ENCODE measurements around the gene NEMF.
A peak's percentile ranks its signal among the peaks of the same experiment; 100 is the strongest.

Gene NEMF

GRCh38 chr14:49769171-49769570, 83.4 kb downstream of the NEMF start (continued):
- TF ChIP-seq ZNF518A (tag by site-specific recombination; conservative IDR thresholded peaks at IDR 0.05; ENCODE audit: low read depth) (no peak), ZNF138 (tag by site-specific recombination; IDR thresholded peaks at IDR 0.05; ENCODE audit: borderline replicate concordance) (no peak)

GRCh38 chr14:49768301-49769121, 84.1 kb downstream of the NEMF start:
- H3K4me3 ChIP-seq (ENCODE audit: low read depth, low read length), result peak overlapping the region; percentile 99
- CTCF ChIA-PET, result interaction anchor here (0.6 to 4.0 kb wide), 5 partner anchors 13 to 147 kb away, joined by 3 to 16 read pairs (median 4); partner anchors contain the start of gene DNAAF2
- POLR2A ChIA-PET, result interaction anchor here (0.6 to 3.9 kb wide), 14 partner anchors 7 to 169 kb away, joined by 3 to 22 read pairs (median 4); partner anchors contain the start of genes DNAAF2, LRR1, MGAT2 and POLE2
- peaks cover 18% of the 10 kb centered on the region for H3K4me1 ChIP-seq (ENCODE audit: control insufficient read depth, insufficient read depth, low read length)
- peaks cover 5 to 12% of the 10 kb centered on the region in 2 experiments; a peak in 2 of 3 replicates for H3K36me3 ChIP-seq (ENCODE audit: control insufficient read depth in 2 of 2, insufficient read depth in 1 of 2, low read length in 2 of 2)
- H3K9me3 ChIP-seq (ENCODE audit: control insufficient read depth, insufficient read depth, low read depth, low read length), result no peaks in the 10 kb centered on the region
- H3K27ac ChIP-seq (ENCODE audit: extremely low read depth, low read depth, low read length), result peak overlapping the region; percentile 98
- TF ChIP-seq TRIM28 (IDR thresholded peaks at IDR 0.05; ENCODE audit: borderline replicate concordance, low read length), result no peak
- no peak for TF ChIP-seq ZNF792 (tag by site-specific recombination; IDR thresholded peaks at IDR 0.05)
- TF ChIP-seq KLF16 (tag by site-specific recombination; IDR thresholded peaks at IDR 0.05), result no peak
- TF ChIP-seq ZNF2 (tag by site-specific recombination; IDR thresholded peaks at IDR 0.05), result 0 out of 2 replicates have a peak, but pooled peaks have one; percentile 23
- TF ChIP-seq ZNF449 (tag by site-specific recombination; IDR thresholded peaks at IDR 0.05), result peak; percentile 36; the same call in 1 of the 2 replicates
- no peak for TF ChIP-seq OSR2 (tag by site-specific recombination; IDR thresholded peaks at IDR 0.05)
- 0 out of 2 replicates have a peak, but pooled peaks have one; percentile 38 for TF ChIP-seq SP3 (tag by site-specific recombination; IDR thresholded peaks at IDR 0.05)
- TF ChIP-seq ZBTB1 (tag by site-specific recombination; IDR thresholded peaks at IDR 0.05), result no peak
- no peak for TF ChIP-seq ZNF132 (tag by site-specific recombination; IDR thresholded peaks at IDR 0.05; ENCODE audit: borderline replicate concordance)
- TF ChIP-seq ZBTB17 (tag by site-specific recombination; IDR thresholded peaks at IDR 0.05), result peak; percentile 73
- no peak for TF ChIP-seq ZNF777 (tag by site-specific recombination; IDR thresholded peaks at IDR 0.05; ENCODE audit: borderline replicate concordance)
- TF ChIP-seq ZBTB20 (tag by site-specific recombination; IDR thresholded peaks at IDR 0.05), result peak; percentile 86
- TF ChIP-seq ZBTB21 (tag by site-specific recombination; IDR thresholded peaks at IDR 0.05), result peak; percentile 89
- no peak; the same call in 1 of the 2 replicates for TF ChIP-seq GLIS1 (tag by site-specific recombination; IDR thresholded peaks at IDR 0.05)
- peak; percentile 84 for TF ChIP-seq SP2 (tag by site-specific recombination; IDR thresholded peaks at IDR 0.05)
- TF ChIP-seq KLF17 (tag by site-specific recombination; IDR thresholded peaks at IDR 0.05), result peak; percentile 66; the same call in 1 of the 2 replicates
- TF ChIP-seq ZNF692 (tag by site-specific recombination; IDR thresholded peaks at IDR 0.05), result peak; percentile 24; the same call in 1 of the 2 replicates
- peak; percentile 54; the same call in 1 of the 2 replicates for TF ChIP-seq ZNF76 (tag by site-specific recombination; IDR thresholded peaks at IDR 0.05; ENCODE audit: borderline replicate concordance, low read depth)
- no peak for TF ChIP-seq ZNF311 (tag by site-specific recombination; IDR thresholded peaks at IDR 0.05; ENCODE audit: borderline replicate concordance)
- 0 out of 2 replicates have a peak, but pooled peaks have one; percentile 3 for TF ChIP-seq KLF10 (tag by site-specific recombination; IDR thresholded peaks at IDR 0.05)
- TF ChIP-seq GLIS2 (tag by site-specific recombination; IDR thresholded peaks at IDR 0.05), result peak; percentile 57; the same call in 1 of the 2 replicates
- TF ChIP-seq ZBTB26 (tag by site-specific recombination; optimal IDR thresholded peaks at IDR 0.05), result peak; percentile 86
- TF ChIP-seq SP7 (tag by site-specific recombination; IDR thresholded peaks at IDR 0.05), result 0 out of 2 replicates have a peak, but pooled peaks have one; percentile 16

All from HEK293 (cell line).